ENCODE measurements around the gene RICTOR. TPM values are rescaled to one million over a fixed set of nuclear protein-coding genes. Genes with fewer than 3 reads are reported as not detected.

RICTOR gene
- total and polyA plus RNA-seq, 2 donors (not counting 3 experiments of a cell fraction or from before 2014, with no cell fraction given) = 9.2 to 38.0 TPM

DNA sequence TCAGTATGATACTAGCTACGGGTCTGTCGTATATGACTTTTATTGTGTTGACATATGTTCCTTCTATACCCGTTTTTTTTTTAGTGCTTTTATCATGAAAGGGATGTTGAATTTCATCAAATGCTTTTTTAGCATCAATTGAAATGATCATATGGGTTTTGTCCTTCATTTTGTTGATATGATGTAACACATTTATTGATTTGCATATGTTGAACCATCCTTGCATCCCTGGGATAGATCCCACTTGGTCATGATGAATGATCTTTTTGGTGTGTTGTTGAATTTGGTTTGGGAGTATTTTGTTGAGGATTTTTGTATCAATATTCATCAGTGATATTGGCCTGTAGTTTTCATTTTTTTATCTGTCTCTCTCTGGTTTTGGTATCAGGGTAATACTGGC lies 177.4 kb downstream of the RICTOR start:
- dilution Hi-C loops (cut with MboI; ENCODE audit: extremely low pct_ligation_motif_present, low sequenced_read_pairs) = no loop called here
- FAIRE-seq = no peak

DNA sequence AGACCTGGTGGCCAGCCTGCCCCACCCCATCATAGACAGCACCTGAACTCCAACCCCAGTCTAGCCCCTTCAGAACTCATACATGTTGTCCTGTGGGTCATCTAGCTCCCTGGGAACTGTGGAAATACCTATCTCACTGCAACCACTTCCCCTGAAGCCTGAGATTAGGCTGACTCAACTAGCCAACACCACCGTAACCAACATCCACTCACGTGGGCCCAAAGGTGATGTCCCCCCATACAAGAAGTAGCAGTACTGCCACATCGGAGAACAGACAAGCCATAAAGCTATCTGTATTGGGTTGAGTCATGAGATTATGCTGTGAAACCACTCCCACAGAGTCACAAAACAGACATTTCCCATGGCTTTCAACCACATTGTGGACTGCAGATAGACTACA lies 181.8 kb downstream of the RICTOR start:
- H3K79me2 ChIP-seq (ENCODE audit: control insufficient read depth, insufficient read depth, low read length) = no peaks in the 10 kb centered on the region
- no peak overlapping the region for H3K4me2 ChIP-seq (ENCODE audit: insufficient read depth, low read length)
- no TSS peak for BruUV-seq (replicated peaks)
- no peaks in the 10 kb centered on the region for H3K27me3 ChIP-seq (ENCODE audit: control insufficient read depth in 2 of 2, insufficient read depth in 2 of 2, low read length in 2 of 2)
- dilution Hi-C loops (cut with MboI; ENCODE audit: extremely low pct_ligation_motif_present, low sequenced_read_pairs) (no loop called here), intact Hi-C loops (cut with micrococcal nuclease) (no loop called here)
- H3K9me3 ChIP-seq (replicated peaks; ENCODE audit: control insufficient read depth, insufficient read depth, low read length) = no peaks in the 10 kb centered on the region
- no peaks in the 10 kb centered on the region for H4K20me1 ChIP-seq (replicated peaks; ENCODE audit: control insufficient read depth, extremely low read depth, insufficient read depth, low read length)
- ChIA-PET POLR2A (no interaction called here), CTCF (interaction anchor here (0.7 kb wide), 1 partner anchor 37 kb away, joined by 3 read pairs; no protein-coding TSS in a partner anchor)
- H3K36me3 ChIP-seq (ENCODE audit: control insufficient read depth in 2 of 2, extremely low read depth in 1 of 2, insufficient read depth in 2 of 2, low read length in 2 of 2) = no peaks in the 10 kb centered on the region
- H3K9me1 ChIP-seq (replicated peaks; ENCODE audit: control insufficient read depth, extremely low read depth, insufficient read depth, low read length) = no peaks in the 10 kb centered on the region
- no peaks in the 10 kb centered on the region for H3K4me1 ChIP-seq (ENCODE audit: control insufficient read depth, extremely low read depth, insufficient read depth, low read length)
- no peak for TF ChIP-seq JUN (IDR thresholded peaks at IDR 0.05; ENCODE audit: borderline replicate concordance, insufficient read depth, insufficient read length, low read depth)
- TF ChIP-seq, protein P1, sequence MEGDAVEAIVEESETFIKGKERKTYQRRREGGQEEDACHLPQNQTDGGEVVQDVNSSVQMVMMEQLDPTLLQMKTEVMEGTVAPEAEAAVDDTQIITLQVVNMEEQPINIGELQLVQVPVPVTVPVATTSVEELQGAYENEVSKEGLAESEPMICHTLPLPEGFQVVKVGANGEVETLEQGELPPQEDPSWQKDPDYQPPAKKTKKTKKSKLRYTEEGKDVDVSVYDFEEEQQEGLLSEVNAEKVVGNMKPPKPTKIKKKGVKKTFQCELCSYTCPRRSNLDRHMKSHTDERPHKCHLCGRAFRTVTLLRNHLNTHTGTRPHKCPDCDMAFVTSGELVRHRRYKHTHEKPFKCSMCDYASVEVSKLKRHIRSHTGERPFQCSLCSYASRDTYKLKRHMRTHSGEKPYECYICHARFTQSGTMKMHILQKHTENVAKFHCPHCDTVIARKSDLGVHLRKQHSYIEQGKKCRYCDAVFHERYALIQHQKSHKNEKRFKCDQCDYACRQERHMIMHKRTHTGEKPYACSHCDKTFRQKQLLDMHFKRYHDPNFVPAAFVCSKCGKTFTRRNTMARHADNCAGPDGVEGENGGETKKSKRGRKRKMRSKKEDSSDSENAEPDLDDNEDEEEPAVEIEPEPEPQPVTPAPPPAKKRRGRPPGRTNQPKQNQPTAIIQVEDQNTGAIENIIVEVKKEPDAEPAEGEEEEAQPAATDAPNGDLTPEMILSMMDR (IDR thresholded peaks at IDR 0.05; ENCODE audit: extremely low read depth in 1 of 2, insufficient read depth in 1 of 2, low read depth in 1 of 2, low read length in 2 of 2) = no peak
- no peak for TF ChIP-seq FOS (IDR thresholded peaks at IDR 0.05; ENCODE audit: borderline replicate concordance, insufficient read depth, low read length)
- TF ChIP-seq POLR2A (IDR thresholded peaks at IDR 0.05; ENCODE audit: low read depth, low read length) = no peak
- no peak for TF ChIP-seq EZH2 (IDR thresholded peaks at IDR 0.05; ENCODE audit: borderline replicate concordance, low read depth, low read length, severe bottlenecking)
- TF ChIP-seq GATA2 (IDR thresholded peaks at IDR 0.05; ENCODE audit: insufficient read depth, insufficient read length, low read depth, low read length) = no peak
- TF ChIP-seq, protein P2, sequence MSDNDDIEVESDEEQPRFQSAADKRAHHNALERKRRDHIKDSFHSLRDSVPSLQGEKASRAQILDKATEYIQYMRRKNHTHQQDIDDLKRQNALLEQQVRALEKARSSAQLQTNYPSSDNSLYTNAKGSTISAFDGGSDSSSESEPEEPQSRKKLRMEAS (IDR thresholded peaks at IDR 0.05; ENCODE audit: insufficient read depth, insufficient read length) = no peak
- no peak for TF ChIP-seq POLR2AphosphoS5 (IDR thresholded peaks at IDR 0.05; ENCODE audit: insufficient read depth, low read depth, low read length)
- no peak for TF ChIP-seq MYC (IDR thresholded peaks at IDR 0.05; ENCODE audit: low read depth, low read length)
- H3K4me3 ChIP-seq (replicated peaks in 1 of 3; ENCODE audit: insufficient read depth in 1 of 3, low read depth in 1 of 3, low read length in 3 of 3) = no peak overlapping the region
- H2AFZ ChIP-seq (ENCODE audit: low read depth, low read length) = no peak overlapping the region
- no peak overlapping the region for H3K27ac ChIP-seq (ENCODE audit: insufficient read depth, low read depth, low read length)
- FAIRE-seq = no peak
- DNase-seq (ENCODE audit: low read depth, low spot score) = no peak
- H3K9ac ChIP-seq (replicated peaks; ENCODE audit: extremely low read depth, insufficient read depth, low read length) = no peak overlapping the region

More for the DNA sequence above, 177.4 kb downstream of the RICTOR start:
- DNase-seq (ENCODE audit: low read depth, low spot score) = no peak
- ChIA-PET CTCF (no interaction called here), POLR2A (no interaction called here)
- Histone ChIP-seq H3K4me2 (ENCODE audit: insufficient read depth, low read length) (no peak overlapping the region), H3K9ac (replicated peaks; ENCODE audit: extremely low read depth, insufficient read depth, low read length) (no peak overlapping the region), H3K4me1 (ENCODE audit: control insufficient read depth, extremely low read depth, insufficient read depth, low read length) (no peaks in the 10 kb centered on the region), H3K27me3 (ENCODE audit: control insufficient read depth in 2 of 2, insufficient read depth in 2 of 2, low read length in 2 of 2) (no peaks in the 10 kb centered on the region), H3K9me3 (replicated peaks; ENCODE audit: control insufficient read depth, insufficient read depth, low read length) (no peaks in the 10 kb centered on the region), H3K9me1 (replicated peaks; ENCODE audit: control insufficient read depth, extremely low read depth, insufficient read depth, low read length) (no peaks in the 10 kb centered on the region), H3K79me2 (ENCODE audit: control insufficient read depth, insufficient read depth, low read length) (no peaks in the 10 kb centered on the region), H2AFZ (ENCODE audit: low read depth, low read length) (no peak overlapping the region), H4K20me1 (replicated peaks; ENCODE audit: control insufficient read depth, extremely low read depth, insufficient read depth, low read length) (no peaks in the 10 kb centered on the region), H3K27ac (ENCODE audit: insufficient read depth, low read depth, low read length) (no peak overlapping the region), H3K36me3 (ENCODE audit: control insufficient read depth in 2 of 2, extremely low read depth in 1 of 2, insufficient read depth in 2 of 2, low read length in 2 of 2) (no peaks in the 10 kb centered on the region), H3K4me3 (replicated peaks in 1 of 3; ENCODE audit: insufficient read depth in 1 of 3, low read depth in 1 of 3, low read length in 3 of 3) (no peak overlapping the region)
- no TSS peak for BruUV-seq (replicated peaks)
- TF ChIP-seq, protein P2 (IDR thresholded peaks at IDR 0.05; ENCODE audit: insufficient read depth, insufficient read length) = no peak
- TF ChIP-seq FOS (IDR thresholded peaks at IDR 0.05; ENCODE audit: borderline replicate concordance, insufficient read depth, low read length) (no peak), POLR2AphosphoS5 (IDR thresholded peaks at IDR 0.05; ENCODE audit: insufficient read depth, low read depth, low read length) (no peak), MYC (IDR thresholded peaks at IDR 0.05; ENCODE audit: low read depth, low read length) (no peak), EZH2 (IDR thresholded peaks at IDR 0.05; ENCODE audit: borderline replicate concordance, low read depth, low read length, severe bottlenecking) (no peak)
- intact Hi-C loops (cut with micrococcal nuclease) = no loop called here
